ENCODE data around the gene ATG12. TPM values are rescaled to one million over a fixed set of nuclear protein-coding genes. Genes with fewer than 3 reads are reported as not detected.

The ATG12 gene
- total and polyA plus RNA-seq, 2 of the 13 experiments (the other 11 are each of a cell fraction or from before 2014, with no cell fraction given) = 46.4 to 58.1 TPM

- TF ChIP-seq ZNF646 (CRISPR knock-in tag; IDR thresholded peaks at IDR 0.05) (no peak), ATF7 (IDR thresholded peaks at IDR 0.05) (0 out of 2 replicates have a peak, but pooled peaks have one; percentile 4), ATF7 (CRISPR knock-in tag; IDR thresholded peaks at IDR 0.05) (no peak), ATM (IDR thresholded peaks at IDR 0.05; ENCODE audit: borderline replicate concordance) (no peak), SNAPC4 (CRISPR knock-in tag; IDR thresholded peaks at IDR 0.05) (no peak), TEF (CRISPR knock-in tag; IDR thresholded peaks at IDR 0.05) (no peak), ELF4 (CRISPR knock-in tag; IDR thresholded peaks at IDR 0.05; ENCODE audit: borderline replicate concordance) (no peak), THRA (CRISPR knock-in tag; IDR thresholded peaks at IDR 0.05; ENCODE audit: borderline replicate concordance) (no peak), ZMAT3 (CRISPR knock-in tag; conservative IDR thresholded peaks at IDR 0.05) (no peak), HOMEZ (CRISPR knock-in tag; IDR thresholded peaks at IDR 0.05; ENCODE audit: low read depth) (no peak), ZNF747 (CRISPR knock-in tag; IDR thresholded peaks at IDR 0.05; ENCODE audit: borderline replicate concordance) (0 out of 2 replicates have a peak, but pooled peaks have one; percentile 47), RAD21 (CRISPR knock-in tag; IDR thresholded peaks at IDR 0.05) (no peak)
Observed at GRCh38 chr5:115816226-115817081, 24.9 kb downstream of the ATG12 start, which contains the start of gene CDO1 (continued).

Data from HepG2 (cell line).